ENCODE measurements around the gene HDAC11.
A peak's percentile ranks its signal among the peaks of the same experiment; 100 is the strongest.
"Not testable (repeated sequence)": the region's sequence is repeated elsewhere in the genome, so short reads cannot be mapped to it uniquely, and the experiment has no call there.

Gene HDAC11

DNA sequence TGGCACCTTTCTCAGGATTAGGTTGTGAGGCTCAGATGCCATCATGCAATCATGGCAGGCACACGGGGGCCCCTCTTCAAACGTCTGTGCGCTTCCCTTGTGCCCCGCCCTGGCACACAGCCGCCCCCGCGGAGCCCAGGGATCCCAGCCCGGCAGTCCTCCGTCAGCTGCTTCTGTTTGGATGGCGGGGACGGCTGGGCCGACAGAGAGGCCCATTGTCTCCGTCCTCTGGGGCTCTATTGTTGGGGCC, 849 bp upstream of the HDAC11 start:
- H3K9me3 Mint-ChIP-seq: no peaks in the 10 kb centered on the region
- H3K36me3 Mint-ChIP-seq (ENCODE audit: low read depth): no peaks in the 10 kb centered on the region
- H3K27me3 Mint-ChIP-seq: no peaks in the 10 kb centered on the region
- no peak for DNase-seq
- H3K4me3 Mint-ChIP-seq: peak overlapping the region; percentile 85
- peaks cover 27% of the 10 kb centered on the region for H3K4me1 Mint-ChIP-seq
- peak overlapping the region; percentile 79 for H3K27ac Mint-ChIP-seq
- ATAC-seq: peak; percentile 25

- peak overlapping the region; percentile 70 for H3K4me3 Mint-ChIP-seq
- DNase-seq: peak; percentile 47
- no peak overlapping the region for H3K27ac Mint-ChIP-seq
- peaks cover 34% of the 10 kb centered on the region for H3K4me1 Mint-ChIP-seq
- H3K9me3 Mint-ChIP-seq: no peaks in the 10 kb centered on the region
- peak; percentile 6 for ATAC-seq
- H3K27me3 Mint-ChIP-seq: no peaks in the 10 kb centered on the region
- H3K36me3 Mint-ChIP-seq (ENCODE audit: low read depth): no peaks in the 10 kb centered on the region
These were observed 523 bp downstream of the HDAC11 start for GRCh38 chr3:13480340-13481318.

DNA sequence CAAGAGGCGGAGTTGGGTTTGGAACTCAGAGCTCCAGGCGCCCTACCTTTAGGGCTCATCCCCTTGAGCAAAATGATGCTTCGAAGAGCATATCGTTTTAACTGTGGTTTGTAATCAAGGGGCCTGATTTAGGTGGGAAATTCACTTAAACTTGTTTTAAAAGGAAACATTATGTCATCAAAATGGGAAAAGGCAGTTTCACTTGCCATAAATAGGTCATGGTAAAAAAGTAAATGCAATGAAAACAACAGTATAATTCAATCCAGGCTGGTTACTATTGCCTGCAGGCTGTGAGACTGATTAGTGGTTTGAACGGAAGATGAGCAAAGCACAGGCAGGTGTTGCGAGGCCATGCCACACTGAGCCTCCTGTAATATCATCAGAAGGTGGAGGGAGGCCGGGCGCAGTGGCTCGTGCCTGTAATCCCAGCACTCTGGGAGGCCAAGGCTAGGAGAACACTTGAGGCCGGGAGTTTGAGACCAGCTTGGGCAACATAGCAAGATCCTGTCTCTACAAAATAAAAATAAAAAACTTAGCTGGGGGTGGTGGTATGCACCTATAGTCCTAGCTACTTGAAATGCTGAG, 2.1 kb downstream of the HDAC11 start:
- no peaks in the 10 kb centered on the region for H3K36me3 Mint-ChIP-seq (ENCODE audit: low read depth)
- no peak for DNase-seq
- H3K27ac Mint-ChIP-seq: no peak overlapping the region
- H3K4me3 Mint-ChIP-seq: no peak overlapping the region
- peaks cover 34% of the 10 kb centered on the region for H3K4me1 Mint-ChIP-seq
- ATAC-seq: no peak
- H3K9me3 Mint-ChIP-seq: no peaks in the 10 kb centered on the region
- no peaks in the 10 kb centered on the region for H3K27me3 Mint-ChIP-seq

- H3K27me3 Mint-ChIP-seq: no peaks in the 10 kb centered on the region
- H3K4me1 Mint-ChIP-seq: peaks cover 30% of the 10 kb centered on the region
- no peak overlapping the region for H3K27ac Mint-ChIP-seq
- no peak overlapping the region for H3K4me3 Mint-ChIP-seq
- no peaks in the 10 kb centered on the region for H3K36me3 Mint-ChIP-seq (ENCODE audit: low read depth)
- ATAC-seq: no peak
- no peak for DNase-seq
- H3K9me3 Mint-ChIP-seq: no peaks in the 10 kb centered on the region
These were observed 3.2 kb downstream of the HDAC11 start for GRCh38 chr3:13483286-13483685.

GRCh38 chr3:13483988-13484695, 4.0 kb downstream of the HDAC11 start:
- H3K9me3 Mint-ChIP-seq: no peaks in the 10 kb centered on the region
- H3K27me3 Mint-ChIP-seq: no peaks in the 10 kb centered on the region

GRCh38 chr3:13484851-13485590, 4.9 kb downstream of the HDAC11 start:
- Mint-ChIP-seq H3K9me3 (no peaks in the 10 kb centered on the region), H3K4me3 (no peak overlapping the region), H3K27me3 (no peaks in the 10 kb centered on the region), H3K27ac (peak overlapping the region; percentile 39), H3K4me1 (peaks cover 20% of the 10 kb centered on the region), H3K36me3 (ENCODE audit: low read depth) (no peaks in the 10 kb centered on the region)
- DNase-seq (no peak), ATAC-seq (no peak)

More at GRCh38 chr3:13483988-13484695, 4.0 kb downstream of the HDAC11 start:
- H3K4me3 Mint-ChIP-seq: no peak overlapping the region
- no peaks in the 10 kb centered on the region for H3K36me3 Mint-ChIP-seq (ENCODE audit: low read depth)
- H3K4me1 Mint-ChIP-seq: peaks cover 23% of the 10 kb centered on the region
- DNase-seq: no peak
- no peak for ATAC-seq
- H3K27ac Mint-ChIP-seq: no peak overlapping the region

- H3K36me3 Mint-ChIP-seq (ENCODE audit: low read depth); H3K4me3 Mint-ChIP-seq; H3K9me3 Mint-ChIP-seq; DNase-seq; H3K27ac Mint-ChIP-seq; ATAC-seq; H3K27me3 Mint-ChIP-seq: not testable (repeated sequence)
- H3K4me1 Mint-ChIP-seq: peaks cover 20% of the 10 kb centered on the region
These were observed 5.8 kb downstream of the HDAC11 start for GRCh38 chr3:13485630-13486562.

DNA sequence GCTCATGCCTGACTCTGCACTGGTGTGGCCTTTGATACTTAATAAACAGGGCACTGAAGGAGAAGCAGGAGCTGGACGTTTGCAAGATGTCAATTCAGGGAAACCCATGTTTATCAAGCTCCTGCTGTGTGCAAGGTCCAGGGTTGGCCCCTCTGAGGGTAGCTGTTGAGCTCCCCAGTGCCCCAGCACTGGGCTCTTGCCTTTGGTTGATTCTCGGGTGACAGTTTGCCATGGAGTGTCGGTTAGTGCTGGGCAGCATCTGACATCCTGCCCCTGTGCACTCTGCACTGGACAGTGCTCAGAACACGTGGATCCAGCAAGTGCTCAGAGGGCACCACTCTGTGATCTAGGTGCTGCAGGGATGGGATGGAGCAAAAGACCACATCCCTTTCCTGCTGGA, 7.3 kb downstream of the HDAC11 start:
- Mint-ChIP-seq H3K4me3 (no peak overlapping the region), H3K36me3 (ENCODE audit: low read depth) (no peaks in the 10 kb centered on the region), H3K27ac (no peak overlapping the region)

DNA sequence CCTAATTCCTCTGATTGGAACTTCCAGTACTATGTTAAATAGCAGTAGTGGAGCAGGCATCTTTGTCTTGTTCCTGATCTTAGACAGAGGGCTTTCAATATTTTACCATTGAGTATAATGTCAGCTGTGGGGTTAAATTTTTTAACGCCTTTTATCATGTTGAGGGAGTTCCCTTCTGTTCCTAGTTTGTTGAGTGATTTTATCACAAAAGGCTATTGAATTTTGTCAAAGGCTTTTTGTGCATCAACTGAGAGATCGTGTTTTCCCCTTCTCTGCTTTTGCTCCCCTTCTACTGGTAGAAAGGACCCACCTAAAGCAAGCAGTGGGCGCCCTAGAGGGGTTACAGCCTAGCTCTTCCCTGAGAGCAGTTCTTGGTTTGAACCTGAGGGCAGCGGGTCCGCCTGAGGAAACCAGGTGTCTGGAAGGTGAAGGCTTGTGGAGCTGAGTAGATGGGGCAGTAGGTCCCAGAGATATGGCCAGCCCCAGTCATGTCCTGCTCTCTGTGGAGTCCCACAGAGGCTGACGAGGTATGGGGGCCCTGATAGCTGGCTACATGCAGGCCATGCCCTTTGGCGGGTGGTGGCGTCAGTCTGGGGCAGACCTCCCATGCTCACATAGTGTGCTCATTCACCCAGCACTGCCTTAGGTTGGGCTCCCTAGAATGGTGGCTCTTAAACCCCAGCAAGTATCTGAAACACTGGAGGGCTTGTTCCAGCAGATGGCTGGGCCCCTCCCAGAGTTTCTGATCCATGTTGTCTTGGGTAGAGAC, 11.3 kb downstream of the HDAC11 start:
- Mint-ChIP-seq H3K27ac (no peak overlapping the region), H3K4me1 (peaks cover 2% of the 10 kb centered on the region), H3K9me3 (no peaks in the 10 kb centered on the region), H3K27me3 (no peaks in the 10 kb centered on the region), H3K4me3 (no peak overlapping the region), H3K36me3 (ENCODE audit: low read depth) (no peaks in the 10 kb centered on the region)
- no peak for DNase-seq
- no peak for ATAC-seq

More for the DNA sequence above, 7.3 kb downstream of the HDAC11 start:
- Mint-ChIP-seq H3K27me3 (no peaks in the 10 kb centered on the region), H3K9me3 (no peaks in the 10 kb centered on the region), H3K4me1 (peaks cover 7% of the 10 kb centered on the region)
- ATAC-seq: no peak
- DNase-seq: no peak

GRCh38 chr3:13492048-13492447, 11.9 kb downstream of the HDAC11 start:
- no peak for DNase-seq
- Mint-ChIP-seq H3K36me3 (ENCODE audit: low read depth) (no peaks in the 10 kb centered on the region), H3K9me3 (no peaks in the 10 kb centered on the region), H3K4me1 (peaks cover 2% of the 10 kb centered on the region), H3K27me3 (no peaks in the 10 kb centered on the region), H3K4me3 (no peak overlapping the region), H3K27ac (no peak overlapping the region)
- no peak for ATAC-seq

- no peak overlapping the region for H3K4me3 Mint-ChIP-seq
- DNase-seq: no peak
- H3K4me1 Mint-ChIP-seq: peaks cover 5% of the 10 kb centered on the region
- no peak for ATAC-seq
- H3K36me3 Mint-ChIP-seq (ENCODE audit: low read depth): no peaks in the 10 kb centered on the region
- no peak overlapping the region for H3K27ac Mint-ChIP-seq
- H3K27me3 Mint-ChIP-seq: no peaks in the 10 kb centered on the region
- H3K9me3 Mint-ChIP-seq: no peaks in the 10 kb centered on the region
These were observed 13.1 kb downstream of the HDAC11 start for GRCh38 chr3:13492976-13493866.

DNA sequence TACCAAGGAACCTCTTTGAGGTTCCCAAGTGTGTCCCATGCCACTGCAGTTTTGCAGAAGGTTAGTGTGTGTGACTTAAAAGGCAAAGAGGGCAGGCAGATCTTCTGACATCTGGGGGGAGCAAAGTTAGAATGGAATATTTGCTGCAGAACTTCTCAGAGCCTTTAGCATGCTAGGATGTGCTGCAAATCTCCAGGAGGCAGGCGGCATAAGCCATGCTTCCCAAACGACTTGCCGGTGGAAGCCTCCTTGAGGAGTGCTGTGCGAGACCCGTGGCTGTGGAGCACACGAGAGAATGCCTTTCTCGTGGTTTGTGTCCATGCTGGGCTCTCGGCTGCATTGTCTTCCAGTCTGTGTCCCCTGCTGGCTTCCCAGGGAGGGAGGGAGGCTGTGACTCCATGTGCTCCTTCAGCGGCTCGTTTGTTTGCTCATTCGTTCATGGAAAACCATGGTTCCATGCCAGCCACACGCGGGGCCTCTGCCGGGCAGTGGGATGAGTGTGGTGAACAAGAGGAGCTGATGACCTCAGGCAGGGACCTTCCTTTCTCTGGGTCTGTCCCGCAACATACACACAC, 13.8 kb downstream of the HDAC11 start:
- no peak for DNase-seq
- H3K36me3 Mint-ChIP-seq (ENCODE audit: low read depth): no peaks in the 10 kb centered on the region
- H3K4me3 Mint-ChIP-seq: no peak overlapping the region
- no peaks in the 10 kb centered on the region for H3K9me3 Mint-ChIP-seq
- peaks cover 5% of the 10 kb centered on the region for H3K4me1 Mint-ChIP-seq
- no peak for ATAC-seq
- no peaks in the 10 kb centered on the region for H3K27me3 Mint-ChIP-seq
- no peak overlapping the region for H3K27ac Mint-ChIP-seq
